AG04450 (cell line): ENCODE data around the gene FOXC2. TPM values are rescaled to one million over a fixed set of nuclear protein-coding genes. Genes with fewer than 3 reads are reported as not detected.

ENCODE experiments used
- CTCF ChIA-PET: fragments of 300-600, 350-600 bp; formaldehyde crosslinking; extraction: SDS; loops from one replicate; lab custom pipeline; 2022; ENCODE audit warnings: antibody characterized with exemption, inconsistent platforms; lab: Charles Lee
- POLR2A ChIA-PET: fragments of 350-600 bp; formaldehyde crosslinking; extraction: SDS; loops from one replicate; lab custom pipeline; 2021; ENCODE audit warnings: antibody characterized with exemption, inconsistent platforms; lab: Yijun Ruan, JAX
- DNase-seq: peaks from one replicate; pipeline ENCODE4 v3.0.0-alpha.2; 2011; ENCODE audit warnings: low read depth, low spot score
- H3K27ac ChIP-seq: one replicate; pipeline ENCODE4 v1.5.1; 2012; ENCODE audit warnings: low read depth, low read length, control low read depth
- H3K27me3 ChIP-seq: one replicate; pipeline ENCODE4 v1.6.0; 2012; ENCODE audit warnings: low read length; ENCODE audit not compliant: control insufficient read depth, insufficient read depth
- H3K4me3 ChIP-seq: 2 replicates; pipeline ENCODE4 v1.5.1; 2011; ENCODE audit warnings: mild to moderate bottlenecking, low read depth, low read length, control low read depth
- H3K9me3 ChIP-seq: 2 replicates; pipeline ENCODE4 v1.5.1; 2012; ENCODE audit warnings: low read length; ENCODE audit not compliant: control insufficient read depth, insufficient read depth
- polyA plus RNA-seq: library from polyadenylated mRNA; depleted of rRNA; stranded (reverse); fragments of >200 nt; gene quantifications from 2 replicates; pipeline ENCODE4 v1.2.3, GENCODE V29; 2011
- TF ChIP-seq, protein P1 (sequence below): IDR thresholded peaks from 2 replicates; pipeline ENCODE4 v1.5.1; 2011; ENCODE audit warnings: low read depth, low read length, control low read depth, inconsistent platforms

The FOXC2 gene
- polyA plus RNA-seq, 1 experiment, result 0.79 TPM

DNA sequence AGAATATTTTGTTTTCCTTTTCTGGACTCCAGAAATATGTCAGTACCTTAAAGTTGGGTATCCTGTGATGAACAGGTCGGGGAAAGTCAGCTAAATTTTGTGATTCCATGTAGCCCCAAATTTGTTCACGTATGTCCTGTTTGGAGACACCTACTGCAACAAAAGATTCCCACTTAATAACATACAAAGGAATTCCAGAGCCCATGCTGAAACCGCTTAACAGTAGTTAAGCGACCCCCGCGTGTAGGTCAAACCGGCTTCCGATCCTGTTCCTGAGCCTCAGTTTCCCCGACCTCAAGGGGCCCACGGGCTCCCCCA is 12.1 kb upstream of the FOXC2 start:
- H3K27me3 ChIP-seq, result no peaks in the 10 kb centered on the region
- CTCF ChIA-PET, result no interaction called here
- peak overlapping the region; percentile 65 for H3K27ac ChIP-seq
- H3K4me3 ChIP-seq, result peak overlapping the region; percentile 96
- DNase-seq, result no peak
- TF ChIP-seq, protein P1, sequence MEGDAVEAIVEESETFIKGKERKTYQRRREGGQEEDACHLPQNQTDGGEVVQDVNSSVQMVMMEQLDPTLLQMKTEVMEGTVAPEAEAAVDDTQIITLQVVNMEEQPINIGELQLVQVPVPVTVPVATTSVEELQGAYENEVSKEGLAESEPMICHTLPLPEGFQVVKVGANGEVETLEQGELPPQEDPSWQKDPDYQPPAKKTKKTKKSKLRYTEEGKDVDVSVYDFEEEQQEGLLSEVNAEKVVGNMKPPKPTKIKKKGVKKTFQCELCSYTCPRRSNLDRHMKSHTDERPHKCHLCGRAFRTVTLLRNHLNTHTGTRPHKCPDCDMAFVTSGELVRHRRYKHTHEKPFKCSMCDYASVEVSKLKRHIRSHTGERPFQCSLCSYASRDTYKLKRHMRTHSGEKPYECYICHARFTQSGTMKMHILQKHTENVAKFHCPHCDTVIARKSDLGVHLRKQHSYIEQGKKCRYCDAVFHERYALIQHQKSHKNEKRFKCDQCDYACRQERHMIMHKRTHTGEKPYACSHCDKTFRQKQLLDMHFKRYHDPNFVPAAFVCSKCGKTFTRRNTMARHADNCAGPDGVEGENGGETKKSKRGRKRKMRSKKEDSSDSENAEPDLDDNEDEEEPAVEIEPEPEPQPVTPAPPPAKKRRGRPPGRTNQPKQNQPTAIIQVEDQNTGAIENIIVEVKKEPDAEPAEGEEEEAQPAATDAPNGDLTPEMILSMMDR, result no peak
- peaks cover 3% of the 10 kb centered on the region; the same call in 1 of the 2 replicates for H3K9me3 ChIP-seq
- POLR2A ChIA-PET, result no interaction called here

DNA sequence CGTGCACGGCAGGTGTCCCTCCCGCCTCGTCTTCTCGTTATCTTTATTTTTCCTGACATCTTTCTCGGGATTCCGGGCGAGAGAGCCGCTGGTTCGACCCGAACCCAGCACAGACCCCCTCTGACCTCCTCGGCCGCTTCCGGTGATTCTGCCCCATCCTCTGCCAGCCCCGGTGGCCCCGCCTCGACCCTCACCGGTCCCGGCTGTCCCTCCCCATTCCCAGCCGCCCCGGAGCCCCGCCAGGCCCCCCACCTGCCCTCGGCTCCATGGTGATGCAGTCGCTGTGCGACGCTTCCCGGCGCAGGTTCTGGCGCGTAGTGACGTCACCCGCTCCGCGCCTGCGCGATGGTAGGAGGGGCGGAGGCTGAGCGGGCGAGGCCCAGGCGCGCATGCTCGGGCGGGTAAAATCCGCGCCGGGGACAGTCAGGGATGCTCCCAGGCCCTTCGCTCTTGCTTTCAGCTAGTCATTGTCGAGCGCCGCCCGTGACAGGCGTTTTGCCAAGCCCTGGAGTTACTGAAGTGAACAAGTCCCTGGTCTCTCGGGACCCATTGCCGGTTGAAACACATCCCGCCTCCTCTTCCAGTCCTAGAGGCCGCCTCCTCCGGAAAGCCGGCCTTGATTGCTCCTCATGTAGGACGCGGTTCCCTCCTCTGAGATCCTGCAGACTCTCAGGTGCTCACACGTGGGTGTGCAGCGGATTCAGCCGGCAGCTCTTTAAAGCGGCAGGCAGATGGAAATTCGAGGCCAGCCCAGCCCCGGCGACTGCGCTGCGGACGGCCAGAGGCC is 11.5 kb upstream of the FOXC2 start, which contains the start of gene MTHFSD:
Gene MTHFSD, minus strand, starts transcription at position 319 of the 787 bp plus-strand sequence. Its CDS starts 51 bp downstream, at position 268.
- peak; percentile 76 for DNase-seq
- POLR2A ChIA-PET, result no interaction called here
- Histone ChIP-seq H3K27ac (peak within 1 kb of the TSS; percentile 65), H3K27me3 (no peaks in the 10 kb centered on the region), H3K9me3 (peaks cover 3% of the 10 kb centered on the region; the same call in 1 of the 2 replicates), H3K4me3 (peak within 1 kb of the TSS; percentile 96)
- CTCF ChIA-PET, result no interaction called here
- TF ChIP-seq, protein P1, result no peak

DNA sequence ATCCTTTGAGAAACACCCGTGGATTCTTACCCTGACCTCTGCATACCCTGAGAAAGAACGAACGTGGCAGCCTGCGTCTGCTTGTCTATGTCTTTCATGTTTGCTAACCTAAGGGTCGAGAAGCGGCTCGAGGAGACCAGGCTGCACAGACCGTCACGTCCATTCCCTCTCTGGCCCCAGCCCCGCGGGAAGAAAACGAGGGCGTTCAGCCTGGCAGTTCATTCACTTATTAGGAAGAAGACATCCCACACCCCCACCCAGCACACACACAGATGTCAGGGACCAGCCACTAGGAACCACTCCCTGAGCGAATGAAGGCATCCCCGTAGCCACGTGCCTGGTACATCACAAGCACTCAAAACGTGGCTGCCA is 10.9 kb upstream of the FOXC2 start:
- no peak for DNase-seq
- H3K4me3 ChIP-seq, result peak overlapping the region; percentile 96
- H3K27ac ChIP-seq, result no peak overlapping the region
- POLR2A ChIA-PET, result no interaction called here
- CTCF ChIA-PET, result no interaction called here
- TF ChIP-seq, protein P1, result no peak
- no peaks in the 10 kb centered on the region for H3K27me3 ChIP-seq
- H3K9me3 ChIP-seq, result peaks cover 3% of the 10 kb centered on the region; the same call in 1 of the 2 replicates

DNA sequence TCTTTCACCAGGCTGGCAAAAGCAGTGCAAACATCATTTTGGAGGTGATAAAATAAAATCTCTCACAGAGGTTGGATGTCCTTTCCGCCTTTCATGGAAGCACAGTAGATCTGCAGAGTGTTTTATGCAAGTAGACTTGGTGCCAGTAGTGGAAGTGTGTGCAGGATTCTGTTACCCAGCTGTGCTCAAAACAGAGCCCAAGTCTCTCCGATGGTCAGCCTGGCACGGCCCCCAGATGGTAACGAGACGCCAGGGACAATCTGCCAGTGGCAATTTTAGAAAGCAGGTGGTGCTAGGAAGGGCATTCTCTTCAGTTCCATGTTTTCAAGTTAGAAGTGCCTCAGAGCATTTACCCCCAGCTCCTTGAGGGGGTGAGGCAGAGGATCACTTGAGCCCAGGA is 10.1 kb upstream of the FOXC2 start:
- CTCF ChIA-PET, result no interaction called here
- DNase-seq, result no peak
- TF ChIP-seq, protein P1, result no peak

DNA sequence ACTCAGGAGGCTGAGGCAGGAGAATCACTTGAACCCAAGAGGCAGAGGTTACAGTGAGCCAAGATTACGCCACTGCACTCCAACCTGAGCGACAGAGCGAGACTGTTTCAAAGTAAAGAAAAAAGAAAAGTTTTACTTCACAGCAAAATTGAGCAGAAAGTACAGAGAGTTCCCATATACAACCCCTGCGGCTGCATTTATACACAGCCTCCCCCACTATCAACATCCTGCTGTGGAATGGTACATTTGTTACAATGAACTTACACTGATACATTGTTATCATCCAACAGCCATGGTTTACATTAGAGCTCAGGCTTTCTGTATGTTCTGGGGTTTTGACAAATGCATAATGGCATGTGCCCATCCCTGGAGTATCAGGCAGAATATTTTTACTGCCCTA is 9.0 kb upstream of the FOXC2 start:
- DNase-seq, result no peak
- TF ChIP-seq, protein P1, result no peak
- ChIA-PET CTCF (interaction anchor here (1.3 to 1.8 kb wide), 3 partner anchors 503 to 736 kb away, joined by 5 to 9 read pairs (median 6); no protein-coding TSS in a partner anchor), POLR2A (no interaction called here)
- Histone ChIP-seq H3K27ac (no peak overlapping the region), H3K9me3 (peaks cover 3% of the 10 kb centered on the region; the same call in 1 of the 2 replicates), H3K27me3 (peaks cover 2% of the 10 kb centered on the region), H3K4me3 (no peak overlapping the region)

More for the DNA sequence above, 10.1 kb upstream of the FOXC2 start:
- Histone ChIP-seq H3K27me3 (peaks cover 2% of the 10 kb centered on the region), H3K4me3 (no peak overlapping the region), H3K9me3 (peaks cover 3% of the 10 kb centered on the region; the same call in 1 of the 2 replicates), H3K27ac (no peak overlapping the region)
- POLR2A ChIA-PET, result no interaction called here
